NCI-H345 (cell line): ENCODE measurements around the gene ACOT7.
"Not testable (repeated sequence)": the region's sequence is repeated elsewhere in the genome, so short reads cannot be mapped to it uniquely, and the experiment has no call there.

Experiments used
- DNase-seq: peaks from one replicate; lab custom pipeline; 2025; lab: John Stamatoyannopoulos, UW

The ACOT7 gene

GRCh38 chr1:6313393-6314200 lies 80.0 kb downstream of the ACOT7 start:
- no peak for DNase-seq

GRCh38 chr1:6310116-6310848 lies 83.3 kb downstream of the ACOT7 start:
- DNase-seq, result no peak

GRCh38 chr1:6309564-6309963 lies 84.0 kb downstream of the ACOT7 start:
- no peak for DNase-seq

- no peak for DNase-seq
Observed at GRCh38 chr1:6308449-6308848, 85.1 kb downstream of the ACOT7 start.

GRCh38 chr1:6307682-6308081 lies 85.9 kb downstream of the ACOT7 start:
- DNase-seq, result not testable (repeated sequence)

- DNase-seq, result no peak
Observed at GRCh38 chr1:6307099-6307498, 86.5 kb downstream of the ACOT7 start.

- DNase-seq, result no peak
Observed at GRCh38 chr1:6303397-6304012, 90.1 kb downstream of the ACOT7 start.

GRCh38 chr1:6302568-6302967 lies 91.0 kb downstream of the ACOT7 start:
- DNase-seq, result no peak

- DNase-seq, result no peak
Observed at GRCh38 chr1:6301526-6301925, 92.0 kb downstream of the ACOT7 start.

GRCh38 chr1:6300342-6301048 lies 93.1 kb downstream of the ACOT7 start:
- no peak for DNase-seq

GRCh38 chr1:6299557-6300165 lies 93.9 kb downstream of the ACOT7 start:
- DNase-seq, result no peak

- no peak for DNase-seq
Observed at GRCh38 chr1:6298940-6299465, 94.6 kb downstream of the ACOT7 start.

GRCh38 chr1:6298530-6298929 lies 95.0 kb downstream of the ACOT7 start:
- no peak for DNase-seq

- DNase-seq, result no peak
Observed at GRCh38 chr1:6295910-6296309, 97.7 kb downstream of the ACOT7 start.

- DNase-seq, result no peak
Observed at GRCh38 chr1:6294890-6295556, 98.5 kb downstream of the ACOT7 start.

- no peak for DNase-seq
Observed at GRCh38 chr1:6294080-6294889, 99.3 kb downstream of the ACOT7 start.

GRCh38 chr1:6292102-6292501 lies 101.5 kb downstream of the ACOT7 start:
- DNase-seq, result no peak

- no peak for DNase-seq
Observed at GRCh38 chr1:6288665-6289064, 104.9 kb downstream of the ACOT7 start.

- no peak for DNase-seq
Observed at GRCh38 chr1:6288026-6288425, 105.5 kb downstream of the ACOT7 start.

- DNase-seq, result no peak
Observed at GRCh38 chr1:6287431-6287886, 106.1 kb downstream of the ACOT7 start.
